ENCODE results near the gene ESR2.
"Not testable (repeated sequence)": the region's sequence is repeated elsewhere in the genome, so short reads cannot be mapped to it uniquely, and the experiment has no call there.

The ESR2 gene

GRCh38 chr14:64182908-64183307, 111.3 kb downstream of the ESR2 start:
- not testable (repeated sequence) for H3K23ac ChIP-seq (ENCODE audit: low read depth, low read length, poor library complexity); H4K8ac ChIP-seq (ENCODE audit: low read depth, low read length); H2AFZ ChIP-seq (ENCODE audit: low read length); H3K4ac ChIP-seq (ENCODE audit: low read length); H3K9me3 ChIP-seq (replicated peaks in 1 of 2; ENCODE audit: control insufficient read depth in 2 of 2, insufficient read depth in 1 of 2, low read depth in 1 of 2, low read length in 2 of 2); H2BK12ac ChIP-seq (ENCODE audit: low read length); H3K4me1 ChIP-seq (ENCODE audit: control insufficient read depth in 2 of 2, insufficient read depth in 1 of 2, low read depth in 1 of 2, low read length in 2 of 2); H2BK120ac ChIP-seq (ENCODE audit: low read depth, low read length); H3K9ac ChIP-seq (ENCODE audit: low read depth, low read length, poor library complexity); H2AK5ac ChIP-seq (ENCODE audit: low read depth, low read length); DNase-seq (ENCODE audit: low spot score); H2BK15ac ChIP-seq (ENCODE audit: low read length); H3K27me3 ChIP-seq (ENCODE audit: control insufficient read depth in 3 of 3, insufficient read depth in 3 of 3, low read depth in 1 of 3, low read length in 3 of 3); H3K14ac ChIP-seq (ENCODE audit: low read length); H4K91ac ChIP-seq (ENCODE audit: low read depth, low read length, poor library complexity); H3K18ac ChIP-seq (ENCODE audit: low read length); H3K27ac ChIP-seq (replicated peaks; ENCODE audit: low read length); H3K4me3 ChIP-seq (ENCODE audit: low read length in 2 of 2); H3K79me1 ChIP-seq (ENCODE audit: low read depth, low read length); H2BK5ac ChIP-seq (ENCODE audit: low read length)
- no CpG with 5 or more reads among the region's 40 CpGs for WGBS, 2 donors (ENCODE audit: extremely low coverage in 2 of 2, insufficient read length in 2 of 2, insufficient replicate concordance in 1 of 2)
- peaks cover 6 to 71% of the 10 kb centered on the region in 2 donors for H3K36me3 ChIP-seq (replicated peaks in 1 of 2; ENCODE audit: control insufficient read depth in 2 of 2, insufficient read depth in 2 of 2, low read length in 2 of 2)
- H3K4me2 ChIP-seq (ENCODE audit: insufficient read depth, low read length, poor library complexity, severe bottlenecking) = peak overlapping the region; percentile 11

- Histone ChIP-seq H2AFZ (ENCODE audit: low read length) (no peak overlapping the region), H2BK12ac (ENCODE audit: low read length) (no peak overlapping the region), H3K9ac (ENCODE audit: low read depth, low read length, poor library complexity) (no peak overlapping the region), H4K91ac (ENCODE audit: low read depth, low read length, poor library complexity) (no peak overlapping the region), H2BK5ac (ENCODE audit: low read length) (no peak overlapping the region), H3K23ac (ENCODE audit: low read depth, low read length, poor library complexity) (no peak overlapping the region), H3K79me1 (ENCODE audit: low read depth, low read length) (no peaks in the 10 kb centered on the region), H3K4me2 (ENCODE audit: insufficient read depth, low read length, poor library complexity, severe bottlenecking) (no peak overlapping the region), H3K36me3 (replicated peaks in 1 of 2; ENCODE audit: control insufficient read depth in 2 of 2, insufficient read depth in 2 of 2, low read length in 2 of 2) (peaks cover 4 to 75% of the 10 kb centered on the region in 2 donors), H3K4ac (ENCODE audit: low read length) (no peak overlapping the region), H4K8ac (ENCODE audit: low read depth, low read length) (no peak overlapping the region), H2BK15ac (ENCODE audit: low read length) (no peak overlapping the region), H3K27ac (replicated peaks; ENCODE audit: low read length) (no peak overlapping the region), H3K18ac (ENCODE audit: low read length) (no peak overlapping the region), H2BK120ac (ENCODE audit: low read depth, low read length) (no peak overlapping the region), H3K27me3 (ENCODE audit: control insufficient read depth in 3 of 3, insufficient read depth in 3 of 3, low read depth in 1 of 3, low read length in 3 of 3) (no peaks in the 10 kb centered on the region), H3K4me3 (ENCODE audit: low read length in 2 of 2) (no peak overlapping the region), H3K14ac (ENCODE audit: low read length) (no peak overlapping the region), H2AK5ac (ENCODE audit: low read depth, low read length) (no peak overlapping the region), H3K4me1 (ENCODE audit: control insufficient read depth in 2 of 2, insufficient read depth in 1 of 2, low read depth in 1 of 2, low read length in 2 of 2) (peaks cover 0 to 1% of the 10 kb centered on the region in 2 donors), H3K9me3 (replicated peaks in 1 of 2; ENCODE audit: control insufficient read depth in 2 of 2, insufficient read depth in 1 of 2, low read depth in 1 of 2, low read length in 2 of 2) (peaks cover 0 to 2% of the 10 kb centered on the region in 2 donors)
- DNase-seq (ENCODE audit: low spot score) = no peak
- WGBS, 2 donors (ENCODE audit: extremely low coverage in 2 of 2, insufficient read length in 2 of 2, insufficient replicate concordance in 1 of 2) = no CpG with 5 or more reads among the region's 3 CpGs
These were observed 115.4 kb downstream of the ESR2 start for GRCh38 chr14:64178814-64179213.

GRCh38 chr14:64176330-64176729, 117.8 kb downstream of the ESR2 start:
- H2AFZ ChIP-seq (ENCODE audit: low read length) = no peak overlapping the region
- H4K8ac ChIP-seq (ENCODE audit: low read depth, low read length) = no peak overlapping the region
- DNase-seq (ENCODE audit: low spot score) = no peak
- no peaks in the 10 kb centered on the region for H3K27me3 ChIP-seq (ENCODE audit: control insufficient read depth in 3 of 3, insufficient read depth in 3 of 3, low read depth in 1 of 3, low read length in 3 of 3)
- no peak overlapping the region for H3K27ac ChIP-seq (replicated peaks; ENCODE audit: low read length)
- H3K23ac ChIP-seq (ENCODE audit: low read depth, low read length, poor library complexity) = no peak overlapping the region
- H4K91ac ChIP-seq (ENCODE audit: low read depth, low read length, poor library complexity) = no peak overlapping the region
- H2BK12ac ChIP-seq (ENCODE audit: low read length) = no peak overlapping the region
- H3K79me1 ChIP-seq (ENCODE audit: low read depth, low read length) = no peaks in the 10 kb centered on the region
- no peak overlapping the region for H3K9ac ChIP-seq (ENCODE audit: low read depth, low read length, poor library complexity)
- no peak overlapping the region for H3K4me2 ChIP-seq (ENCODE audit: insufficient read depth, low read length, poor library complexity, severe bottlenecking)
- no peak overlapping the region for H3K4me3 ChIP-seq (ENCODE audit: low read length in 2 of 2)
- H2AK5ac ChIP-seq (ENCODE audit: low read depth, low read length) = no peak overlapping the region
- H2BK120ac ChIP-seq (ENCODE audit: low read depth, low read length) = no peak overlapping the region
- WGBS, 2 donors (ENCODE audit: extremely low coverage in 2 of 2, insufficient read length in 2 of 2, insufficient replicate concordance in 1 of 2) = no CpG with 5 or more reads among the region's 2 CpGs
- H3K36me3 ChIP-seq (replicated peaks in 1 of 2; ENCODE audit: control insufficient read depth in 2 of 2, insufficient read depth in 2 of 2, low read length in 2 of 2) = peaks cover 9 to 86% of the 10 kb centered on the region in 2 donors
- no peak overlapping the region for H3K4ac ChIP-seq (ENCODE audit: low read length)
- H2BK15ac ChIP-seq (ENCODE audit: low read length) = no peak overlapping the region
- H3K9me3 ChIP-seq (replicated peaks in 1 of 2; ENCODE audit: control insufficient read depth in 2 of 2, insufficient read depth in 1 of 2, low read depth in 1 of 2, low read length in 2 of 2) = peaks cover 0 to 2% of the 10 kb centered on the region in 2 donors
- no peak overlapping the region for H3K18ac ChIP-seq (ENCODE audit: low read length)
- H3K14ac ChIP-seq (ENCODE audit: low read length) = no peak overlapping the region
- H2BK5ac ChIP-seq (ENCODE audit: low read length) = no peak overlapping the region
- no peaks in the 10 kb centered on the region for H3K4me1 ChIP-seq (ENCODE audit: control insufficient read depth in 2 of 2, insufficient read depth in 1 of 2, low read depth in 1 of 2, low read length in 2 of 2)

DNA sequence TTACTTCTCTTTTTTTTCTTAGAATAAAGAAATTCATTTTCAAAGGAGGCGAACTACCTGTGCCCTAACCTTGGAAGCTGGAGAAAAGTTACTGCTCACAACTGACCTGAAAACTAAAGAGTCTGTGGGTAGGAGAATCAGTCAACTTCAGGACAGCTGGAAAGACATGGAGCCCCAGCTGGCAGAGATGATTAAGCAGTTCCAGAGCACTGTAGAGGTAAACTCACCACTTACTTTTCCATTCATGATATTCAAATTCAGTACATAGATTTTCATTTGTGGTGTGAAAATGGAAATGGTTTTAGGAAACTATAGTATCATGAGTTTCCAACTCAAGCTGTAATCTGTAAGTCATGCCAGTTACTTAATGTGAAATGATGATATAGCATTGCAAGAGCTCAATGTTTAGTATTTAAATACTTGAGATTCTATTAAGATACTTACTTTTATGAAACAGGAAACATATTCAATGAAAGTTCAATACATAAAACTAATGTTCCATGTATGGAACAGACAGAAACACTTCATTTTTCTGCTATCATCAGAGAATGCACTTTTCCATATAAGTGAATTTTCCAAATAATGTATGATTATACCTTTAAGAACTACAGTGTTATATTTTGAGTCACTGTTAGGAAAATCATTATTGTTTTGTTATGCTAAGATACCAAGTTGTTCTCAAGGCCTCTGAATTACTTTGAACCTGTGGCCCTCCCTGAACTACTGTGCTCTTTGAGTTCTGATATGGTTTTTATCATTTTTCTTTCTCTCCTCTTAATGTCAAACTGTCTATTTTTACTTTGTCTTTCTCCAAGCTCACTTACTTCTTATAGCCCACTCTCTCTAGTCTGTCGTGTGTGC, 119.0 kb downstream of the ESR2 start:
- no CpG with 5 or more reads among the region's 2 CpGs for WGBS, 2 donors (ENCODE audit: extremely low coverage in 2 of 2, insufficient read length in 2 of 2, insufficient replicate concordance in 1 of 2)
- H3K27ac ChIP-seq (replicated peaks; ENCODE audit: low read length) = no peak overlapping the region
- H3K36me3 ChIP-seq (replicated peaks in 1 of 2; ENCODE audit: control insufficient read depth in 2 of 2, insufficient read depth in 2 of 2, low read length in 2 of 2) = peaks cover 16 to 87% of the 10 kb centered on the region in 2 donors

More for the DNA sequence above, 119.0 kb downstream of the ESR2 start:
- Histone ChIP-seq H3K4ac (ENCODE audit: low read length) (no peak overlapping the region), H3K18ac (ENCODE audit: low read length) (no peak overlapping the region), H3K9me3 (replicated peaks in 1 of 2; ENCODE audit: control insufficient read depth in 2 of 2, insufficient read depth in 1 of 2, low read depth in 1 of 2, low read length in 2 of 2) (peaks cover 0 to 2% of the 10 kb centered on the region in 2 donors), H3K4me3 (ENCODE audit: low read length in 2 of 2) (no peak overlapping the region), H4K8ac (ENCODE audit: low read depth, low read length) (no peak overlapping the region), H3K14ac (ENCODE audit: low read length) (no peak overlapping the region), H3K23ac (ENCODE audit: low read depth, low read length, poor library complexity) (no peak overlapping the region), H2AK5ac (ENCODE audit: low read depth, low read length) (no peak overlapping the region), H2BK5ac (ENCODE audit: low read length) (no peak overlapping the region), H3K9ac (ENCODE audit: low read depth, low read length, poor library complexity) (no peak overlapping the region), H2BK15ac (ENCODE audit: low read length) (no peak overlapping the region), H3K4me2 (ENCODE audit: insufficient read depth, low read length, poor library complexity, severe bottlenecking) (no peak overlapping the region), H2AFZ (ENCODE audit: low read length) (no peak overlapping the region), H2BK120ac (ENCODE audit: low read depth, low read length) (no peak overlapping the region), H3K27me3 (ENCODE audit: control insufficient read depth in 3 of 3, insufficient read depth in 3 of 3, low read depth in 1 of 3, low read length in 3 of 3) (no peaks in the 10 kb centered on the region), H2BK12ac (ENCODE audit: low read length) (no peak overlapping the region), H4K91ac (ENCODE audit: low read depth, low read length, poor library complexity) (no peak overlapping the region), H3K4me1 (ENCODE audit: control insufficient read depth in 2 of 2, insufficient read depth in 1 of 2, low read depth in 1 of 2, low read length in 2 of 2) (no peaks in the 10 kb centered on the region), H3K79me1 (ENCODE audit: low read depth, low read length) (no peaks in the 10 kb centered on the region)
- DNase-seq (ENCODE audit: low spot score) = no peak

Measured in neuronal stem cell (in vitro differentiated cells).